HG03460 (cell line): Measurements from ENCODE around the gene PEX6.
A peak's percentile ranks its signal among the peaks of the same experiment; 100 is the strongest.

Experiments used
- ATAC-seq: cut with Tn5 transposase; IDR thresholded peaks from one replicate; pipeline ENCODE4 v1.9.1; 2021; ENCODE audit not compliant: unreplicated experiment

PEX6 gene, protein sequence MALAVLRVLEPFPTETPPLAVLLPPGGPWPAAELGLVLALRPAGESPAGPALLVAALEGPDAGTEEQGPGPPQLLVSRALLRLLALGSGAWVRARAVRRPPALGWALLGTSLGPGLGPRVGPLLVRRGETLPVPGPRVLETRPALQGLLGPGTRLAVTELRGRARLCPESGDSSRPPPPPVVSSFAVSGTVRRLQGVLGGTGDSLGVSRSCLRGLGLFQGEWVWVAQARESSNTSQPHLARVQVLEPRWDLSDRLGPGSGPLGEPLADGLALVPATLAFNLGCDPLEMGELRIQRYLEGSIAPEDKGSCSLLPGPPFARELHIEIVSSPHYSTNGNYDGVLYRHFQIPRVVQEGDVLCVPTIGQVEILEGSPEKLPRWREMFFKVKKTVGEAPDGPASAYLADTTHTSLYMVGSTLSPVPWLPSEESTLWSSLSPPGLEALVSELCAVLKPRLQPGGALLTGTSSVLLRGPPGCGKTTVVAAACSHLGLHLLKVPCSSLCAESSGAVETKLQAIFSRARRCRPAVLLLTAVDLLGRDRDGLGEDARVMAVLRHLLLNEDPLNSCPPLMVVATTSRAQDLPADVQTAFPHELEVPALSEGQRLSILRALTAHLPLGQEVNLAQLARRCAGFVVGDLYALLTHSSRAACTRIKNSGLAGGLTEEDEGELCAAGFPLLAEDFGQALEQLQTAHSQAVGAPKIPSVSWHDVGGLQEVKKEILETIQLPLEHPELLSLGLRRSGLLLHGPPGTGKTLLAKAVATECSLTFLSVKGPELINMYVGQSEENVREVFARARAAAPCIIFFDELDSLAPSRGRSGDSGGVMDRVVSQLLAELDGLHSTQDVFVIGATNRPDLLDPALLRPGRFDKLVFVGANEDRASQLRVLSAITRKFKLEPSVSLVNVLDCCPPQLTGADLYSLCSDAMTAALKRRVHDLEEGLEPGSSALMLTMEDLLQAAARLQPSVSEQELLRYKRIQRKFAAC

DNA sequence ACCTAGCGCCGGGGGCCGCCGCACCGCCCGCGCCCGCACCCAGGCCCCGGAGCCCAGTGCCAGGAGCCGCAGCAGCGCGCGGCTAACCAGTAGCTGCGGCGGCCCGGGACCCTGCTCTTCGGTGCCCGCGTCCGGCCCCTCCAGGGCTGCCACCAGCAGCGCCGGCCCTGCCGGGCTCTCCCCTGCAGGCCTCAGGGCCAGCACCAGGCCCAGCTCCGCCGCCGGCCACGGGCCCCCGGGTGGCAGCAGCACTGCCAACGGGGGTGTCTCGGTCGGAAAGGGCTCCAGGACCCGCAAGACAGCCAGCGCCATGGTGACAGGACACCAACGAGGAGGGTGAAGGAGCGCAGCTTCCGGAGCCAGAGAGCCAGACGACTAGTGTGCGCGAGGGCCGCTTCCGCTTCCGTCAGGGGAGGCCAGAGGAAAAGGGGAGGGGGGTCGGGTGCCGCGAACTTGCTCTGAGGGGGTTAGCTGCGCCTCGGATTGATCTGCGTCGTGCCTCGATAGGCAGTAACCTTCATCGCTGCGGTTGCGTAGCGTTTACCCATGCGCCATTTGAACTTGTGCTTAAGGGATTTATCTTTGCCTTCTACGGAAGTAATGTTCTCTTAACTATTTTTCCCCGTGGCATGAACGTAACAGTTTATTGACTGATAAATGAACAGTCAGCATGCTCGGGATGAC, at the start of gene PEX6:
TSS of gene PEX6 (minus strand) at position 343 of the 684 bp plus-strand sequence. CDS start at position 312, 31 bp downstream.
- peak; percentile 95 for ATAC-seq

DNA sequence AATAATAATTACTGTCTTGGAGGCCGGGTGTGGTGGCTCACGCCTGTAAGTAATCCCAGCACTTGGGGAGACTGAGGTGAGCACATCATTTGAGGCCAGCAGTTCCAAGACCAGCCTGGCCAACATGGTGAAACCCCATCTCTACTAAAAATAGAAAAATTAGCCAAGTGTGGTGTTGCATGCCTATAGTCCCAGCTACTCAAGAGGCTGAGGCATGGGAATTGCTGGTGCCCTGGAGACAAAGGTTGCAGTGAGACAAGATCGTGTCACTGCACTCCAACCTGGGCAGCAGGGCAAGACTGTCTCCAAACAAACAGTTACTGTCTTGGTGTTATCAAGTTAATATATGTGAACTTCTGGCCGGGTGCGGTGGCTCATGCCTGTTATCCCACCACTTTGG, 47.4 kb upstream of the PEX6 start:
- ATAC-seq: no peak

DNA sequence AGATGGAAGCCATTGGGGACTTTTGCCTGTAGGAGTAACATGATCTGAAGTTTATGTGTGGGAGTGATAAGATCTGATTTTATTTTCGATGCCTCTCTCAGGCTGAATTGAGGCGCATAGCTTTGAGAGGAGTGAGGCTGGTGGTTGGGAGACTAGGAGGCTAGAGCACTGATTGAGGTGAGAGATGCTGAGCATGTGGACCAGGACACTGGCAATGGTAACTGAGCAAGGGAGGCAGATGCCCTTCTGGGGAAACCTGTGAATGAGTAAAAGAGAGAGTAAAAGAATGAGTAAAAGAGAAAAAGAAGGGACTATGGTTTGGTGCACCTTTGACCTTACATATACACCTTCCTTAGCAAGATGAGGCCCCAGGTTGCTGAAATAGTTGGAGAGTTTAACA, 45.5 kb upstream of the PEX6 start:
- ATAC-seq: no peak

DNA sequence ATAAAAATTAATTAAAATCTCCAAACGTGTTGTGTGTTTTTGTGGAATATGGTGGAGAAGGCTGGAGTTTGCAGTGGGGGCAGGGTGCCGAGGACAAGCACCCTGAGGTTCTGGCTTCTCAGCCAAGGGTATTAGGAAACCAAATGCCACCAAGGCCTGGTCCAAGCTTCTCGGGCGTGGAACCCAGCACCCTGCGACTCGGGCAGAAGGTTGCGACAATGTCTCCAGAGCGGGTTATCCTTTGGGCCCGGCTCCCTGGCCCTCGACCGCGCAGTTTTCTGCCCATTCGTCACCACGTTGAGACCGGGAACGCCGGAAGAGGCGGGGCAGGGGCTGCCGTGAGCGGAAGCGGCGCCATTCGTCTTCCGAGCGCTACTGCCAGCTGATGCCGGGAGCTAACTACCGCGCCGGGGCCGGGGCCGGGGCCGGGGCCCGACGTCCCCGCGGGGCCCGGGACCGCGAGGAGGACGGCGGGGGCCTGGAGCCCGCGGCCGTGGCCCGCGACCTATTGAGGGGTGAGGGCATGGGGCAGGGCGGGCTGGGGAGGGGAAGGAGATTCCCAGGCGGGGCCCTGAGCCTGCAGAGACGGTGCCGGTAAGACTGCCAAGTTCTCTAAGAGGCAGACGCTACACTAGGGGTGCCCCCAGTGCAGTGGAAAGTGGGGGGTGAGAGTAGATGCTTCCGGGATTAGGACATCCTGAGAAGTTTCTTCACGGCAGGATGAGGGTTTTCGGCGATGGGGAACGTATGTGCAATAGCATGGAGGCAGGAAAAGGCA, 42.5 kb upstream of the PEX6 start, which contains the start of gene RRP36:
TSS of gene RRP36 (plus strand) at position 354 of the 778 bp plus-strand sequence. CDS start at position 386, 32 bp downstream.
- peak; percentile 87 for ATAC-seq

DNA sequence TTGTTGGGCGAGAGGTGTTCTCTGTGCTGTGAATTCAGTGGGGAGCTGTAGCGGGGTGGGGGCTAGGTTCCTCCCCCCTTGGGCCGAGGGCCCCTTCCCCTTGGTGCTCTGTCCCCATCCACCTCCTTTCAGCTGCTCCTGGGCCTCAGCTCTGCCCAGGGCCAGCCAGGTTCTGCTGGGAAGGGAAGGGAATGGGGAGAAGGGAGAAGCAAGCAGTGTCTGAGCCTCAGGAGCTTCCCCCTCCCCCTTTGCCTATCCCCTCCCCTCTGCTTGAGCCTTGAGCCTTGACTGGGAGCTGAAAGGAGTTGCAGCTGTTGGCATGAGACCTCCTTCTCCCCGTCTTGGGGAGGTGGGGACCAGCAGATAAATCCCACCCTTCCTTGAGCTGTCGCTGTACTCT, 41.9 kb upstream of the PEX6 start:
- ATAC-seq: no peak

DNA sequence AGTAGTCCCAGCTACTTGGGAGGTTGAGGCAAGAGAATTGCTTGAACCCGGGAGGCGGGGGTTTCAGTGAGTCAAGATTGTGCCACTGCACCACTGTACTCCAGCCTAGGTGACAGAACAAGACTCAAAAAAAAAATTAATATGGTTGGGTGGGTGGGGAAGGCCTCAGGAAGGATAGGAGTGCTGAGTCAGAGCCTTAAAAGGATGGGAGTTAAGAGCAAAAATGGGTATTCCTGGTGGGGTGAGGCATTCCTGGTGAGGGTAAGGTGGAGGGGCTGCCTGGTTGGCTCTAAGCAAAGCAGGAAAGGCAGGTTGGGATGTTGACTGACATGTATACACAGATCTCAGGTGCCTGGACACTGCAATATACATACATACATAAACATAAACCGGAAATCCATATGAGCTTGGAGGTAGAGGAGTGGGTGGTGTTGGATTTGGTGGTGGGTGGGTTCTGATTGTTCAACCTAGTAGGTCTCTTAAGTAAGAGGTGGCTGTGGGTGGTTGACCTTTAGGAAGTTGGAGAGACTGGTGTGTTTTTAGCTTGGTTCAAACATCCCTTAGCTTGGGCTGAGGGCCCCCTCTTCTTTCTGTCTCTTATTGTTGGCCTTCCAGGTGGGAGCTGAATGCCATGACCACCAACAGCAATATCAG, 41.2 kb upstream of the PEX6 start:
- no peak for ATAC-seq

DNA sequence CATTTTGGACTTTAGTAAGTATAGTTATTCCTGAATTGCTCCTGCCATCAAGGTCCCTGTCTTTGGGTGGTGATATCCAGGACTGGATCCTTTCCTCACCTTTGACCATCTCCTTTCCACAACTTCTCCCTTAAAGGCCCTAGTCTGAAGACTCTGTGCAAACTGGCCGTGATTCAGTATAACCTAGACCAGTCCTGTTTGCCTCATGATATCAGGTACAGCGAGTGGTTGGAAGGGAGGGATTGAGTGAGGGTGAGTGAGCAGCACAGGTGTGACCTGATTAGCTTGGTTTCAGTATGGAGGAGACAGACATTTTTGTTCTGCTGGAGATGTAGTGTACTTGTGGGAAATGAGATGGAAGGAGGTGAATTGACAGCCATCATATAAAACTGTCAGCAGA, 40.2 kb upstream of the PEX6 start:
- no peak for ATAC-seq

DNA sequence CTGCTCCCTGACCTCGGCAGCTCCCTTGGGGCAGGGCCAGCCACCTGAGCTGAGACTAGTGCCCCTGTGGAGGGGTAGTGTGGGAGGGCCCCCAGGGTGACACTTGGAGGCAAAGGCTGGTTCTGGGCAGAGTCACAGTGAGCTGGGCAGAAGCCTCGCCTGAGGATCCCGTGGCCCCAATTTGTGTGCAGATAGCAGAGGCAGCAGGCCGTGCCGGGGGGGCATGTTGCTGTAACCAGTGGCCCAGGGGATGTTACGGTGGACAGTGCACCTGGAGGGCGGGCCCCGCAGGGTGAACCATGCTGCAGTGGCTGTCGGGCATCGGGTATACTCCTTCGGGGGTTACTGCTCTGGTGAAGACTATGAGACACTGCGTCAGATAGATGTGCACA, 38.0 kb upstream of the PEX6 start:
- no peak for ATAC-seq

DNA sequence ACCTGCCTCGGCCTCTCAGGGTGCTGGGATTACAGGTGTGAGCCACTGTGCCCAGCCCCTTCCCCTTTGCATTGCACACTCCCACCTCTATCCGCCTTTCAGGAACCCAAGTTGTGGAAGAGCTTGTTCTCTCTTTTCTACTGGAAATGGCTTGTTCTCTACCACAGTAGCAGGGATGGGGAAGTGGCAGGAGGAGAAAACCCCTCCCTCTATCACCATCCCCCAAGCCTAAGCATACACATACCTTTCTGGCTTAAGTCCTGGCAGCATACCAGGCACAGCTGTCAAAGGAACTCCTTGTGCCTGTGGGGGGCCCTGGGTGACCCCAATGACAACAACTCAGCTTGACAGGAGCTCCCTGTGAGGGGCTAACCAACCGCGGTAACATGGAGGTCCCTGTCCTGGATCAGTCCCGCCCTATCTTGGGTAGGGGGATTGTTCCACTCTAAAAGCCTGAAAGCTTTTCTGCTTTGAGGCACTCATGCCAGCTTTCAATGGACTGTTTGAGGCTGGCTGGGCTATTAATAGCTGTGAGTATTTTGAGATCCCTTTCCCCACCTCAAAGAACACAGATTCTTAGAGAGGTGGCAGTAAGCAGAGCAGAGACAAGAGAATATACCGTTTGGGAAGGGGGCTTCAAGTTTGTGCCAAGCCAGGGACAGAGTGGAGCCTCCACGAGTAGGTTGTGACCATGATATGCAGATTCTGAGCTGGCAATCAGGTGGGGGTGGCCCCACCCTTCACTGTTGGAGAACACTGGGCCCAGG, 37.4 kb upstream of the PEX6 start:
- no peak for ATAC-seq

DNA sequence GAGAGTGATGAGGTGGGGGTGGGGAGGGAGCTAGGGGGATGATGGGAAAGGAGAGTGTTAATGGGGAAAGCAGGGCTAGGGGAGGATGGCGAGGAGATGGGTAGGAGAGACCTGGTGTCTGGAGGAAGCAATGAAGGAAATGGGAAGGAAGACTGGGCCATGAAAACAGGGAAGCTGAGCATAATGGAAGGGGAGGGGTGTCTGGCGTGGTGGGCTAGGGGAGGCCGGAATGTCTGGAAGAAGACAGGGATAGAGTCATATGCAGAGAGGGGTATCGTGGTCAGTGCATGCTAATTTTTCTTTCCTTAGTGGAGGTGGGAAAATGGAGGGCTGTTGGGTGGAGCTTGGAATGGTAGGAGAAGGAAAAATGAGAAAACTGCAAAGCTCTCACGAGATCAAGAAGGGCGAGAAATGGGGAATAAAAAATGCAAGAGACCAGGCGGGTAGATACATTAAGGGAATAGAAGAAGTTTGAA, 35.5 kb upstream of the PEX6 start:
- no peak for ATAC-seq

DNA sequence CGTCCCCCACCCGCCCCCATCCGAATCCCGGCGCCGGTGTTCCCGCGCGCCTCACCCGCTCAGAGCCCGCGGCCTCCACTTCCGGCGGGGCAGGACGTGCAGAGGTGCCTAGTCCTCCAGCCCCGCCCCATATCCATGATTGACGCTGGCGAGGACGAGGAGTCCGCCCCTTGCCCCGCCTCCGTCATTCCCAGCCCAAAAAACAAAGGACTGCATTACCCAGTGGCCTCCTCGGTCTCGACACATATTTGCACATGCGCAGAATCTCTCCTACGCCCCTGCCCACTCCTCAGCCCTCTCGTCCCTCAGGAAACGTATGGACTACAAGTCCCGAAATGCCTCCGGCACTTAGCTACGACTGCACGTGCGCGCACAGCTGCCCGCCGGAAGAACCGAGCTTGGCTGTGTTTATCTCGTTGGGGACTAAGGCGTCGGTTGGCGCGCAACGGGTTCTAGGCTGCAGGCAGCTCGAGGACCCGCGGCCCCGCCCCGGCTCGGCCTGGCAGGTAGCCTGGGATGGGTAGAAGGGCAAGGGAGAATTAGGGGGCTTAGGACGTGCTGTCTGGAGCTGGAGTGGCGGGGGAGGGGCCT, 35.0 kb upstream of the PEX6 start, which contains the start of the genes KLHDC3 and MEA1:
TSS of gene KLHDC3 (plus strand) at position 407 of the 591 bp plus-strand sequence. CDS start 2,944 bp downstream, outside the sequence.
TSS of gene MEA1 (minus strand) at position 104 of the 591 bp plus-strand sequence. CDS start 133 bp downstream, outside the sequence.
- ATAC-seq: peak; percentile 93

DNA sequence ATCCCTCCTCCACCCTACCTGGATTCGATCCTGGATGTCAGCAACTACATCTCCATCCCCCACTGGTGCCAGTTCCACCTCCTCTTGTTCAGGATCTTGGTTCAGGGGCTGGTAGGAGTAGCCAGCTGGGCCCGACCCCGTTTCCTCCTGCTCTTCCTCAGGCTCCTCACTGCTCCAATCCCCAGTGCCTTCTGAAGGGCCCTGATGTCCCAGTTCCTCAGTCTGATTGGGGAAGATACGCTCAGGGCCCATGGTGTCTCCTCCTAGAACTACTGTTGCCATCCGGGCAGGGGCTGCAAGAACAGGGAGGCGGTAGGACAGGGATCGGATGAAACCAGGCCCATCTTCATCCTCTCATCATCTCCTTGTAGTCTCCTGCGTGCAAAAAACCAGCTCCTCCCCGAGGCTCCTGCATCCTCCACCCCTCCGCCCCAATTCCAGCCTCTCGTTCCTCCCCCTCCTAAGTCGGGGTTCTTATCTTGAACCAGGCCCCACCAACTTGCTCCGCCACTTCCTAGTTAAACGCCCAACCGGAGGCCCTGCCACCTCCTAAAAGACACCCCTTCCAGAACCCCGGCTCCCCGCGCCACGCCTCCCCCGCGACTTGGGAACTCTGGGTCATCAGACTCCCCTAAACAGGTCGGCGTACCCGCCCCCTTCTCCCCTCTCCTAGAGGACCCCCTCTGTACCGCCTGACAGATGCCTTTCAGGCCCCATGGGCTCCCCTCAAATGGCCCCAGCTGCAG, 34.3 kb upstream of the PEX6 start:
- ATAC-seq: no peak

DNA sequence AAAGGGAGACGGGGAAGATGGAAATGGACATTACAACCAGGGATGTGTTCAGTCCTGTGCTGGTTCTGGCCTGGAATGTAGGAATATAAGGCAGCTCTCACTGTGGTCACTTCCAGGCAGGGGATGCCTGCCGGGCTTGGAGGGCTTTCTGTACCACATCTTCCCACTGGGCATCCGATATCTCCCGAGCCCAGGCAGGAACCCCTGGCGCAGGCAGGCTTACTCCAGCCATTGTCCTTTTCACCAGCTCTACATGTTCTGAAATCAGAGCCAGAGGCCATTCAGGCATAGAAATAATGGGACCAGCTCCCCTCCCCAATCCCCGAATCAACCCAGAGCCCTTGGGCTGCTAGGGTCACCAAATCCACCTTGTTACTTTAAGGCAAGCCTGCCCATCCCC, 33.4 kb upstream of the PEX6 start:
- ATAC-seq: no peak

DNA sequence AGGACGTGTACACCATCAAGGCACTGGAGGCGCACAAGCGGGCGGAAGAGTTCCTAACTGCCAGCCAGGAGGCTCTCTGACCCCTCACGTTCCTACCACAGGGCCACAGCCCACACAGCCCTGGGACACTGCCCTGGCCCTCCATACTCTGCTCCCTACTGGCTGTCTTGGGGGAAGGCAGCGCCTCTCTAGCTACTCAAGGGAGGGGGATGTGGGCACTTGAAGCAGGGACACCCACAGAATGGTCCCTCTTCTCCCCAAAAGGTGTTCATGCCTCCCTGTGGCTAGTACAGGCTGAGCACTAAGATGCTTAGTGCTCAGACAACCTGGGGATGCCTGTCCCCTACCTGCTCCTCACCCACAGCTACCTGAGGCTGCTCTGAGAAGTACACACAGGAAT, 32.2 kb upstream of the PEX6 start:
- no peak for ATAC-seq

DNA sequence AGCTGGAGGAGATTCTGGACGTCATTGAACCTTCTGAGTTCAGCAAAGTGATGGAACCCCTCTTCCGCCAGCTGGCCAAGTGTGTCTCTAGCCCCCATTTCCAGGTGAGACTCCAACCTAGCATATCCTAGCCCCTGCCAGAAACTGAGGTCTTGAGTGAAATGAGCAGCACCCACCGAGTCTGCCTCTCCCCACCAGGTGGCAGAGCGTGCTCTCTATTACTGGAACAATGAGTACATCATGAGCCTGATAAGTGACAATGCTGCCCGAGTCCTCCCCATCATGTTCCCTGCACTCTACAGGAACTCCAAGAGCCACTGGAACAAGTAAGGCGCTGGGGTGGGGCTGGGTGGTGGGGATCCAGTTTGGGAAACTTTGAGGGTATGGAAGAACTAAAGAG, 30.1 kb upstream of the PEX6 start:
- ATAC-seq: no peak

DNA sequence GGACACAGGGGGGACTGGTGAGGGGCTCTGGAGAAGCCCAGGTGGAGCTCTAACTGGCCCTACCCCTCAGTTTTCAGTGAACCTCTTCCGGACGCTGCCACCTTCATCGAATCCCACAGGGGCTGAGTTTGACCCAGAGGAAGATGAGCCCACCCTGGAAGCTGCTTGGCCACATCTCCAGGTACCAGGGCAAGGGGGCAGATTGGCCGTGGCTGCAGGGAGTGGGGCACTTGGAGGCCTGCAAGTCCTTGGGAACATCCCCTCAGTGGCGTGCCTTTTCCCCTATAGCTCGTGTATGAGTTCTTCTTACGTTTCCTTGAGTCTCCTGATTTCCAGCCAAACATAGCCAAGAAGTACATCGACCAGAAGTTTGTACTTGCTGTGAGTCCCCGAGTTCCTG, 28.1 kb upstream of the PEX6 start:
- no peak for ATAC-seq

DNA sequence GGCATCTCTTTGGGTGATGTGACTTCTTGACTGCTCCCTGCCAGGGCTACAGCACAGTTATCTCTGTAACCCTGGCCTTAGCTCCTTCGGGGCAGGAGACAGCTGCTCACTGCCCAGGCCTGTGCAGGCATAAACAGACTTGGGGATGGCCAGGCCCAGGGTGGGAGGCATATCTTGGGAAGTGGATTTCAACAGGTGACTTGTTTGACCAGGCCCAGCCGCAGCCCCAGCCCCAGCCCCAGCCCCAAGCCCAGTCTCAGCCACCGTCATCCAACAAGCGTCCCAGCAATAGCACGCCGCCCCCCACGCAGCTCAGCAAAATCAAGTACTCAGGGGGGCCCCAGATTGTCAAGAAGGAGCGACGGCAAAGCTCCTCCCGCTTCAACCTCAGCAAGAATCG, 27.3 kb upstream of the PEX6 start:
- no peak for ATAC-seq

DNA sequence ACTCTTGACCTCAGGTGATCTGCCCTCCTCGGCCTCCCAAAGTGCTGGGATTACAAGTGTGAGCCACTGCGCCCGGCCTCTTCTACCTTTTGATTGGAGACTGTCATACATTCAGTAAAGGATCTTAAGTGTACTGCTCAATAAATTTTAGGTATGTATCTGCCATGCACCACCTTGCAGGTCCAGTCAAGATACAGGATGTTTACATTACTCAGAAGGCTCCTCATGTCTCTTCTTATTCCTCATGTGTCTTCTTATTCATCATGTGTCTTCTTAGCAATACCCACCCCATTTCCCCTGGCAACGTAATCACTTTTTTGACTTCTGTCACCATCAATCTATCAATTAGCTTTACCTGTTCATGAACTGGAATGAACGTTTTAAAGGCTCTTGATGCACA, 26.9 kb upstream of the PEX6 start:
- no peak for ATAC-seq
